ENCODE measurements around the gene SHH. TPM values are rescaled to one million over a fixed set of nuclear protein-coding genes. Genes with fewer than 3 reads are reported as not detected.

SHH gene
- total RNA-seq, 1 experiment from 2014 or later, result 4.7 TPM

- Mint-ChIP-seq H3K27ac (ENCODE audit: unreplicated experiment) (no peak overlapping the region), H3K36me3 (ENCODE audit: insufficient read depth, unreplicated experiment) (peaks cover 4% of the 10 kb centered on the region), H3K4me1 (ENCODE audit: low read depth, unreplicated experiment) (peaks cover 21% of the 10 kb centered on the region), H3K27me3 (ENCODE audit: insufficient read depth, unreplicated experiment) (peaks cover 19% of the 10 kb centered on the region), H3K4me3 (ENCODE audit: unreplicated experiment) (no peak overlapping the region), H3K9me3 (ENCODE audit: unreplicated experiment) (no peaks in the 10 kb centered on the region)
- H3K4me1 ChIP-seq, result peaks cover 21% of the 10 kb centered on the region
- POLR2A ChIA-PET, result no interaction called here
- no peaks in the 10 kb centered on the region for H3K36me3 ChIP-seq (ENCODE audit: control insufficient read depth, insufficient read depth, low read length)
- TF ChIP-seq CTCF (IDR thresholded peaks at IDR 0.05; ENCODE audit: insufficient read depth in 1 of 2, low read depth in 1 of 2, low read length in 1 of 2, severe bottlenecking in 1 of 2, unreplicated experiment in 1 of 2), result no peak
- DNase-seq, result no peak
- no TSS peak for BruUV-seq (replicated peaks)
- peaks cover 4% of the 10 kb centered on the region for H3K27me3 ChIP-seq (replicated peaks; ENCODE audit: control insufficient read depth, insufficient read depth, low read length)
- CTCF ChIA-PET, result interaction anchor here (0.6 kb wide), 2 partner anchors 309 to 625 kb away, joined by 3 read pairs; no protein-coding TSS in a partner anchor
- intact Hi-C loops (cut with micrococcal nuclease; ENCODE audit: unreplicated experiment), result loop anchor here (5.0 to 10.0 kb wide), 3 partner anchors 344 to 954 kb away; no protein-coding TSS in a partner anchor
- no peak overlapping the region for H3K4me3 ChIP-seq (ENCODE audit: low read depth, low read length)
- H3K9me3 ChIP-seq, result no peaks in the 10 kb centered on the region
Observed at GRCh38 chr7:155813546-155814315, 1.5 kb upstream of the SHH start.

GRCh38 chr7:155813125-155813524, 862 bp upstream of the SHH start:
- peaks cover 19% of the 10 kb centered on the region for H3K27me3 Mint-ChIP-seq (ENCODE audit: insufficient read depth, unreplicated experiment)
- no TSS peak for BruUV-seq (replicated peaks)

GRCh38 chr7:155811560-155811894, 736 bp downstream of the SHH start:
- peaks cover 12% of the 10 kb centered on the region for H3K36me3 Mint-ChIP-seq (ENCODE audit: insufficient read depth, unreplicated experiment)
- no peaks in the 10 kb centered on the region for H3K36me3 ChIP-seq (ENCODE audit: control insufficient read depth, insufficient read depth, low read length)
- peak overlapping the region; percentile 79 for H3K4me3 Mint-ChIP-seq (ENCODE audit: unreplicated experiment)
- peaks cover 34% of the 10 kb centered on the region for H3K4me1 ChIP-seq
- H3K27ac Mint-ChIP-seq (ENCODE audit: unreplicated experiment), result no peak overlapping the region
- no peaks in the 10 kb centered on the region for H3K9me3 Mint-ChIP-seq (ENCODE audit: unreplicated experiment)
- peak overlapping the region; percentile 35 for H3K4me3 ChIP-seq (ENCODE audit: low read depth, low read length)
- ChIA-PET POLR2A (no interaction called here), CTCF (no interaction called here)
- intact Hi-C loops (cut with micrococcal nuclease; ENCODE audit: unreplicated experiment), result loop anchor here (5.0 to 10.0 kb wide), 3 partner anchors 346 to 956 kb away; no protein-coding TSS in a partner anchor
- DNase-seq, result no peak
- no peaks in the 10 kb centered on the region for H3K9me3 ChIP-seq
- no peak for TF ChIP-seq CTCF (IDR thresholded peaks at IDR 0.05; ENCODE audit: insufficient read depth in 1 of 2, low read depth in 1 of 2, low read length in 1 of 2, severe bottlenecking in 1 of 2, unreplicated experiment in 1 of 2)
- peaks cover 21% of the 10 kb centered on the region for H3K4me1 Mint-ChIP-seq (ENCODE audit: low read depth, unreplicated experiment)
- H3K27me3 ChIP-seq (replicated peaks; ENCODE audit: control insufficient read depth, insufficient read depth, low read length), result peaks cover 4% of the 10 kb centered on the region
- H3K27me3 Mint-ChIP-seq (ENCODE audit: insufficient read depth, unreplicated experiment), result peaks cover 19% of the 10 kb centered on the region
- no TSS peak for BruUV-seq (replicated peaks)

More at GRCh38 chr7:155813125-155813524, 862 bp upstream of the SHH start:
- TF ChIP-seq CTCF (IDR thresholded peaks at IDR 0.05; ENCODE audit: insufficient read depth in 1 of 2, low read depth in 1 of 2, low read length in 1 of 2, severe bottlenecking in 1 of 2, unreplicated experiment in 1 of 2), result no peak
- intact Hi-C loops (cut with micrococcal nuclease; ENCODE audit: unreplicated experiment), result loop anchor here (5.0 to 10.0 kb wide), 3 partner anchors 344 to 954 kb away; no protein-coding TSS in a partner anchor
- Mint-ChIP-seq H3K9me3 (ENCODE audit: unreplicated experiment) (no peaks in the 10 kb centered on the region), H3K27ac (ENCODE audit: unreplicated experiment) (no peak overlapping the region), H3K36me3 (ENCODE audit: insufficient read depth, unreplicated experiment) (peaks cover 6% of the 10 kb centered on the region), H3K4me3 (ENCODE audit: unreplicated experiment) (no peak overlapping the region), H3K4me1 (ENCODE audit: low read depth, unreplicated experiment) (peaks cover 21% of the 10 kb centered on the region)
- no peaks in the 10 kb centered on the region for H3K9me3 ChIP-seq
- ChIA-PET POLR2A (interaction anchor here (0.6 kb wide), 1 partner anchor 259 kb away, joined by 3 read pairs; no protein-coding TSS in a partner anchor), CTCF (interaction anchor here (0.6 kb wide), 2 partner anchors 310 to 625 kb away, joined by 3 read pairs; no protein-coding TSS in a partner anchor)
- no peak for DNase-seq
- H3K36me3 ChIP-seq (ENCODE audit: control insufficient read depth, insufficient read depth, low read length), result no peaks in the 10 kb centered on the region
- H3K27me3 ChIP-seq (replicated peaks; ENCODE audit: control insufficient read depth, insufficient read depth, low read length), result peaks cover 4% of the 10 kb centered on the region
- no peak overlapping the region for H3K4me3 ChIP-seq (ENCODE audit: low read depth, low read length)
- H3K4me1 ChIP-seq, result peaks cover 21% of the 10 kb centered on the region
